CD4-positive, alpha-beta T cell treated with Interleukin-4 for 1 hour (primary cell): ENCODE data around the gene NANOGP8.
"Not testable (repeated sequence)": the region's sequence is repeated elsewhere in the genome, so short reads cannot be mapped to it uniquely, and the experiment has no call there.

ENCODE experiments used
- DNase-seq, 2 donors: peaks; one replicate each; pipeline ENCODE4 v3.0.0-alpha.2; 2020 to 2022

The NANOGP8 gene, protein sequence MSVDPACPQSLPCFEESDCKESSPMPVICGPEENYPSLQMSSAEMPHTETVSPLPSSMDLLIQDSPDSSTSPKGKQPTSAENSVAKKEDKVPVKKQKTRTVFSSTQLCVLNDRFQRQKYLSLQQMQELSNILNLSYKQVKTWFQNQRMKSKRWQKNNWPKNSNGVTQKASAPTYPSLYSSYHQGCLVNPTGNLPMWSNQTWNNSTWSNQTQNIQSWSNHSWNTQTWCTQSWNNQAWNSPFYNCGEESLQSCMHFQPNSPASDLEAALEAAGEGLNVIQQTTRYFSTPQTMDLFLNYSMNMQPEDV

GRCh38 chr15:35085176-35085919 is at the start of gene NANOGP8:
Gene NANOGP8, minus strand, starts transcription at chr15:35085295. Its CDS starts 185 bp downstream, at chr15:35085110.
- DNase-seq, result not testable (repeated sequence)

- DNase-seq, result no peak
These were observed 49.2 kb upstream of the NANOGP8 start for GRCh38 chr15:35134299-35134698.

DNA sequence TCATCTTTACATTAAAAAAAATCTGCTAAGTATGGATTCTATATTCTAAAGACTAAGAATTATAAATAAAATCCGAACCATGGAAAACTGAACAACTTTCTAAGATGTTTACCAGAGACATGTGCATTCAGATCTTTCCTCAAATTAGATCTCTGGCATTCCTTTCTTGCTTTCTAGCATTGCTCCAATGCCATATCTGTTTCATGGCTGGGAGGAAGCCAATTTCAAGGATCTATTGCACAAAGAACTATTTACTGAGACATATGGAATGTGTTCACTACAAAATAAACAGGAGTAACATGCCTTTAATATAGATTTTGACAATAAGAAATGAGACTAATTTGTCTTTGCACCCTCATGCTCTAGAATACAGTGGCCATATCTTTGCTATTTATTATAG is 45.1 kb upstream of the NANOGP8 start:
- no peak for DNase-seq

DNA sequence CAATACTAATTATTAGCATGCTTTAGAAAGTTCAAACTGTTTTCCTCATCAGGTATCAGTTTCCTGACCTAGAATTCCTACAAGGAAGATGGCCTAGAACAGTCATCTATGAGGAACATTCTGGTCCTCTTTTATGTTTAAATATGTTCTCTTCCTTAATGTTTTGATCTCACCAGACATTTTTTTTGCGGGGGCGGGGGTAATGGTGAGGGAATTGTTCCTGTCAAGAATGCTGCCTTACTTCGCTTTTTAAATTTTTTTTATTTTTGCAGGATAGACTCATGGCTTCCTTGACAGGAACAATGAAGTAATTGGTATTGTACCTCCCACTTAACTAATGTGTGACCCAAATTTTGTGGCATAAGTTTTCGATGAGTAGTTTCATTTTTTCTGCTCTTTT is 44.3 kb upstream of the NANOGP8 start:
- DNase-seq, result no peak

DNA sequence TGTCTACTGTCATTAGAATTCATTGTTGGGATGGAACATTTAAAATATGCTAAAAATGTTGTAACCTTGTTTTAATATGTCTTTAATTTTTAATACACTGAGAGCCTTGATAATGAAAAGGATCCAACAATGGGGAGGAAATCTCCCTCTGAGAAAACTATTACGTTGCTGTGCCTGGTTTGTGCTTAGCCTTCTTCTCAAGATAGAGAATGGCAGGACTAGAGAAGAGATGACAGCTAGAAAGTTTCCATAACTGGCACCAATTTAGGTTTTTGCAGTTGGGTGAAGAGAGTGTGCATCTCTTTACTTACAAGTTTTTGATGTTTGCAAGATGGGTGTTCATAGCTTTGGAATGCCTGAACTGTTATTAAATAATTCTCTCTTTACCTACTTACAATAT is 42.6 kb upstream of the NANOGP8 start:
- no peak for DNase-seq

GRCh38 chr15:35126236-35126635 is 41.1 kb upstream of the NANOGP8 start:
- no peak for DNase-seq

DNA sequence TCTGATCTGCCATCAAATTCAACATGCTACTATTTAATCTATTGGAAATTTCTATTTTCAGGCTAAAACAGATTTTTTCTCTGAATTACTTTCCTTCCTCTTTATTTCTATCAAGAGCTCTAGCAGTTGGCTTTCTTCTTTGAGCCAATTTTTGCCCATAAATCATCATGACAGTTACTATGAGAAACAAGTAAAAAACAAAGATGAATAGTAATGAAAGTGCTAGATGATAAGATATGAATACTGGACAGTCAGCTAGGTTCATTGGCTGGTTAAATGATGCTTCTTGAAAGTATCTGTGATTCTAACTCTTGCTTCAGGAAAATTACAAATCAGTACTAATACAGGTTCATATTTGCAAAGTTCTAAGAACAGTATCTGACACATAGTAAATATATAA is 38.6 kb upstream of the NANOGP8 start:
- no peak for DNase-seq

DNA sequence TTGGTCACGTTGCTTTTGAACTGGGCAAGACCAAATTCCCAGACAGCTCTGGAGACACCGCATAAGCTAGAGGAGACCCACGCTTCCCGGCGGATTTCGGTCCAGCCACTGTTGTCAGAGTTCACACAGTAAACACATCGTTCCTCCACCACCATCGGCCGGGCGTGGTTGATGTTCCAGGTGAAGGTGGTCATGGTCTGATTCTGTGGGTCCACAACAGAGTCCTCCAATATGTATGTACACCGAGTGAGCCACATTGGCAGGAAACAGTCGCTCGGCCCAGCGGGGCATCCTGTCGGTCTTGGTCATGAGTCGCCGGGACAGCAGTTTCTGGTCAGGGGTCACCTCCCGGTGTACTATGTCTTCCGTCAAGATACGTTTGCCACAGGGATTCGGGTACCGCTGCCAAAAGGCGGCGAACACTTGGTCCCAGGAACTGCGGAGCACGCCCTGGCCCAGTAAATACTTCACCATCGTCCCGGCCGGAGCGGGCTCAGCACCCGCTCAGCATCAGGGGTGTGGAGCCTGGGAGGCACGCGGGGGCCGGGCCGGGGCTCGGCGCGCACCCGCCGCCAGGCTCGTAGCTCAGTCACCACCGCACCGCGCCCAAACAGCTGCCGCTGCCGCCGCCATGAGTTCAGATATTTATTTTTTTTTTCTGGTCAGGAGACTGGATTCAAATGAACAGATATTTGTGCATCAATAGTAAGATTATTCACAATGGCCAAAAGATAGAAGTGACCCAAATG is 36.7 kb upstream of the NANOGP8 start:
- DNase-seq, result no peak

- DNase-seq, result no peak
These were observed 35.1 kb upstream of the NANOGP8 start for GRCh38 chr15:35120173-35120572.

DNA sequence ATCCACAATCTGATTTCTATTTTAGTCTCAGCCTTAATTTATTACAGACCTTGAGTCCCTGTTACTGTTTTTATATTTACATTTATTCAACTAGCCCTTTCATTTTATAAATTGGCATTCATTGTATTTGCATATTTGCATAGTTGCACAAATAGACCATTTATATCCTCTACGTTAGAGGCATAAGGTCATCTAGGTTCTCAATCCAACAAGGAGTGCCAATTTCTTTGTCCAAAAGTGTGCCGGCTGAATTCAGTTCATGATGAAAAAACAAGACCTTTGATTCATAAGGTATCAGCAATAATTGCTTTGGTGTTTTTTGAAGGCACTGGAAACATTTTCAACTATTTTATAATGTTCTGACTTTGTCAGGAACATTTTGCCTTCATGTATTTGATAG is 33.9 kb upstream of the NANOGP8 start:
- DNase-seq, result no peak

- DNase-seq, result no peak
These were observed 32.6 kb upstream of the NANOGP8 start for GRCh38 chr15:35117543-35118265.

DNA sequence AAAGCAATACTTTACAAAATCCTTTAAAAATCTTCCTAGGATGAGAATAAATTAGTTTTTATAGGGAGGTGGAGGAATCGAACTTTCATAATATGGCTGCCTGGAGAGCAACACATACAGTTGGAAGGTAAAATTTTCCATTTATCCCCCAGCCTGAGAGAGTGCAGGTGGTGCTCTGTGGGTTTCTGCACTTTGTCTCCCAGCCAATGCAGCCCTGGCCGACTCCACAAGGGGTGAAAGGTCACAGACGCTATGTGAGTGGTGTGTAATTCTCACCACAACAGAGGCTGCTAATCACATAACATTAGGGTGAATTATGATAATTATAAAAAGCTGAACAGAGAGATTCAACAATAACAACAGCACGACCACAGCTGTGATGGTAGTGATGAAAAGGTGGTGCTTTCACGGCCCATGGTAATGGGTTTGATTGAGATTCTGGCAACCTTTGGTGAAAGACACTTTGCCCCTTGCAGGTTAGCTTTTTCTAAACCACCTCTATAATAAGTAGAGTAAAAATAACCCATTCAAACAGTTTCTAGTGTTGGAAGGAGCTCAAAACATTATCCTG is 30.1 kb upstream of the NANOGP8 start:
- DNase-seq, result no peak

DNA sequence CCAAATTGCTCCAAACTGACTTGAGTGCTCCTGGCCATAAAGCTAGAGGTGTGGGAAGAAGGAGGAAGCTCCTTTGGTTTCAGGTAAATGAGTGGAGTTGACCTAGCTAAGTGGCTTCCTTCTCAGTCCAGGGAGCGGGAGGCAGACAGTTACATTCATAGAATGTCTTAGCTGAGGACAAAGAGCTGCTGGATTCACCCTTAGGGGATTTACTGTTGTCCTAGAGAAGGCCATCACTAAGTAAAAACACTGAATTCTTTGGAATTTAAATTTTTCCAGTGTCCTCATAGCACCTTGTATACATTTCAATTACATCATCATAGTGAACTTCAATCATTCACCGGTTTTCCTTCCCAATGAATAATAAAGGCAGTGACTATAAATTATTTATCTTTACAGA is 27.3 kb upstream of the NANOGP8 start:
- no peak for DNase-seq

DNA sequence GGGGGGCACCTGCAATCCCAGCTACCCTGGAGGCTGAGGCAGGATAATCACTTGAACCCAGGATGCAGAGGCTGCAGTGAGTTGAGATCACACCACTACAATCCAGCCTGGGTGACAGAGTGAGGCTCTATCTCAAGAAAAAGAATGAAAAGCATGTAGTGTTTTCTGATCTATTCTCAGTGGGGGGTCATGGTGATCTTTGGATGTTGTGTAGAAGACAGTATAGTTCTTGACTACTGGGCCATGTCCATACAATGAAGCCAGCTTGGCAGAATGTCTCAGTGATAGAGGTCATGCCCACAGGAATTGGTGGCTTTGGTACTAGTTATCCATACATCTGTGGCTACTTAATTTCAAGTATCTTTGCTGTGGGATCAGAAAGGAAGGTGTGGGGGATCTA is 26.8 kb upstream of the NANOGP8 start:
- no peak for DNase-seq

DNA sequence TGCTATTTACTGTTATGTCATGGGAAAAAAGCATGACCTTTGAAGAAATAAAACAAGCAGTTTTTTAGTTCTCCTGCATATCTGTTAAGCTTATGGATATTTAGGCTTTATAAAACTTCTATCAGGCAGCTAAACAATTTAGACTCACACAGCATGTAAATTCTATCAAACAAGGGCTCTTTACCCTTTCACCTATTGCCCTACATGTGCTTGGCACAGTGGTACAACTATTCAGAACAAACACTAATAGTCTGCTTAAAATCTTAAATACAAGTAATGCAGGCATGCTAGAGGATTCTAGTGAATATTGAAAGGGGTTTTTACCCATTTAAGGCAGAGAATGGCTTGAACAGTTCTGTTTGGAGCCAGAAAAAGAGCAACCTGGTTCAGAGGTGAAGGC is 23.4 kb upstream of the NANOGP8 start:
- no peak for DNase-seq

- no peak for DNase-seq
These were observed 22.5 kb upstream of the NANOGP8 start for GRCh38 chr15:35107561-35107960.

GRCh38 chr15:35107122-35107521 is 22.0 kb upstream of the NANOGP8 start:
- DNase-seq, result no peak

DNA sequence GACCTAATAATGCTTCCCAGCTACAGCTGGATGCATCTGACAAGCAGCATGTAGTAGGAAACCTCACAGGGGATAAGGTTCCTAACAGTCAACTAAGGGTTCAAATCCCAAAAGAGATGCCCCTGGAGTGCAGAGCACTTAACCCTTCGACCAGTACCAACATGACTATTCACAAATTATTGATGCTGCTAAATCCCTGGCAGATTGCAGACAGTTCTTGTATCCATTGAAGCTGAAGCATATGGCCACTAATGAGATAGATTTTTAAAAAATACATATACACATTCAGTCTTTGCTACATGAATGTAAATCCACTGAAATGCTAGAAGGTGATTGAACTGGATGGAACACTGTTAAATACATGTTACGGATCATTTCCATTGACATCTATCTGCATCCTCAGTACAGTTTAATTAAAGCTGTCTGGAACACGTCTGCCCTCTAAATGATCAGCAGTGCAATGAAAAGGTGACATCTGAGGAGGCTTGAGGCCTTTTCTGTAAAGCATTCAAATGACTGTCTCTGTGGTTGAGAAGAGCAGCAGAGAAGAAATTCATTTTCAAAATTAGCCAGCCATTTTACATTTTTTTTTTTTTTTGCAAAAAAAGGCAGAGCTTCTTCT is 19.5 kb upstream of the NANOGP8 start:
- DNase-seq, result no peak

DNA sequence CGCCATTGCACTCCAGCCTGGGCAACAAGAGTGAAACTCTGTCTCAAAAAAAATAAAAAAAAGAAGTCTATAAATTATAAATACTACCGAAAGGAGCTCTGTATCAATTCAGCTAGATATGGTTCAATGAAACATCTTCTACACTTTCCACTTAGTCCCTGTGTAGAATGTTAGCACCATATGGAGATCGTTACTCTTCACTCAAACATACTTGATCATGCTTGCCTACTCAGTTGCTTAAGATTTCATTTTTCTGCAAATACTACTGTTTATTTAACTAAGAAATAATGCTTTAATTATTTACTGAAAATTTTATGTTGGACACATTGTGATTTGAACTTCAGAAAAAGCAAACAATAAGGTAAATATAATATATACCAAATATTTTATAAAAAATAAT is 17.1 kb upstream of the NANOGP8 start:
- DNase-seq, result no peak

GRCh38 chr15:35101335-35101734 is 16.2 kb upstream of the NANOGP8 start:
- no peak for DNase-seq

- DNase-seq, result no peak
These were observed 13.6 kb upstream of the NANOGP8 start for GRCh38 chr15:35098737-35099136.

GRCh38 chr15:35095941-35096340 is 10.8 kb upstream of the NANOGP8 start:
- DNase-seq, result no peak
